ENCODE measurements around the gene PRM3. TPM values are rescaled to one million over a fixed set of nuclear protein-coding genes. Genes with fewer than 3 reads are reported as not detected.
A peak's percentile ranks its signal among the peaks of the same experiment; 100 is the strongest.

PRM3 gene
- total RNA-seq, 1 donor, result not detected

DNA sequence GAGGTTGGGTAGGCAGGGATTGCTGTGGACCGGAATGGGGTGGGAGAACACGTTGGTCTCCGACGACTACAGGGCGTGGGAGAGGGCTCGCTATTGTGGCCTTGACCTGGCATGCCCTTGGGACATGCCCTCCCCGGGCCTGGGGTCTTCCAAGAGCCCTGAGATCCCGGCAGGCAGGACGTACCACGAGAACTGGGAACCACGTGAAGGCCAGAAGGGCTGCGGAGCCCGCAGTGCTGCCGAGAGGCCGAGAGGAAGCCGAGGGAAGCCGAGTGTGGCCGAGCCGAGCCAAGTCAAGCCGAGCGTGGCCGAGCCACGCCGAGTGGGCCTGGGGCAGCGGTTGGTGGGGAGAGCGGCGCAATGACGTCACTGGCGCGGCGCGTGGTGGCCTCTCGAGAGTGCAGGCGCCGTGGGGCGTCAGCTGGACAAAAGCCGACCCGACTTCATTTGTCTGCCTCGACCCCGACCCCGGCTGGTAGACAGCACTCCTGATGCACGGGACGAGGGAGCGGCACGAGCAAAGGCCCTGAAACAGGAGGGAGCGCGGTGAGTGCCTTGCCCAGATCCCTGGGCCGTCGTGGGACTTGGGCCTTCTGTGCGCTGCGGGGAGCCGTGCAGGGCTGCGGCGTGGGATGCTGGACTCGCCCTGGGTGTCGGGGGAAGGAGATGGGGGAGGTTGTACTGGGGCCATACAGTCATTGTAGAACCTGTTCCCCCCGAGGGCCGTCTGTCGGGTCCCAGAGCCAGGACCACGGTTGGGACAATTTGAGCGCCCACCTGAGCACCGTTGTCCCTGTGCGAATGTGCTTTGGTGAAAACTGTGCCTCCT lies 24.0 kb downstream of the PRM3 start:
- no peak for DNase-seq (ENCODE audit: low read depth in 2 of 3, low spot score in 2 of 3)

DNA sequence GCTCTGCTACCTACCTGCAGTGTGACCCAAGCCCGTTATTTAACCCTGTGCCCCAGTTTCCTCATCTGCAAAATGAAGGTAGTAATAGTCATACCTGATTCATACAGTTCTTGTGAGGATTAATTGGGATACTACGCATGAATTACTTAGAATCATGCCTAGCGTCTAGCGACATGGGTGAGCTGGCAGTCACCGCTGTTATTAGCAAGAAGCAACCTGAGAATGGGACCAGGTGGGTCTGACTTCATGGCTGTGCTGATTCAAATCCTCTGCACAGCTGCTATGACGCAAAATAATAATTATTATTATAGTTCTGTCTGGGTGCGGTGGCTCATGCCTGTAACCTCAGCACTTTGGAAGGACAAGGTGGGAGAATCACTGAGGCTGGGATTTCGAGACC lies 25.3 kb downstream of the PRM3 start:
- no peak for DNase-seq (ENCODE audit: low read depth in 2 of 3, low spot score in 2 of 3)

DNA sequence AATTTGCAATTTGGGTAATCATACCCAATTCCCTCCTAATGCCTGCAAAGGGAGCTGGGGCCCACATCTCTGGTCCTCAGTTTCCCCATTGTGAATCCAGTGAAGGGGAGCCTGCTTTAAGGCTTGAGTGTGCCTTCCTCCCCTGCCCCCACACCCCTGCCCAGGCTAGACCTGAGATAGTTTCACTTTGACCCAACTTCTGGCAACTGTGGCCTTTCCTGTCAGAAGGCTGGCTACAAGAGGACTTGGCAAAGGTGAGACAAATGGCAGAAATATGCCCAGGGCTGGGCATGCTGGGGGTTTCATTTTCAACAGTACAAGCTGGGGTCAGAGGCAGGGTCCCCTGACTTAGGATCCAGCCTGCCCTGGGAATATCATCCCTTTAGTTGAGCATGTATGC lies 27.4 kb downstream of the PRM3 start:
- DNase-seq (ENCODE audit: low read depth in 2 of 3, low spot score in 2 of 3), result no peak

DNA sequence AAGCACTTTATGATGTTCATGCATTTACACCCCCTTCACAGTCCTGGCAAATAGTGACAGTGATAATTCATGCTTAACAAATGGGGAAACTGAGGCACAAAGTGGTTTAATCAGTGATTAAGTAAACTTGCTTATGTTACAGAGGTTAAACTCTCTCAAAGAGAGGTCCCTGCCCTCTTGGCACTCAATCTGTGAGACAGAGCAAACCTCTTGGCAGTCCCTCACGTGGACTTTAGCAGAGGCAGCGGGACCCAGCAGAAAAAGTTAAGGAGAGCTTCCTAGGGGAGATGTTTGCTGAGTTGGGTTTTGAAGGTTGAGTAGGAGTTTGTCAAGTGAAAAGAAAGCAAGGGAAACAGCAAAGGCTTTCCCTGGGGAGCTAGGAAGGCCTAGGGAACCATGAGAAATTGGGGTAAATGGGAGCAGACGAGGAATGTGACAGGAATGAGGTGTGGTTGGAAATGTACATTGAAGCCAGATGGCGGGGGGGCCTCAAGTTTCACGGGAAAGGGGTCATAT lies 28.1 kb downstream of the PRM3 start:
- DNase-seq (ENCODE audit: low read depth in 2 of 3, low spot score in 2 of 3), result no peak

DNA sequence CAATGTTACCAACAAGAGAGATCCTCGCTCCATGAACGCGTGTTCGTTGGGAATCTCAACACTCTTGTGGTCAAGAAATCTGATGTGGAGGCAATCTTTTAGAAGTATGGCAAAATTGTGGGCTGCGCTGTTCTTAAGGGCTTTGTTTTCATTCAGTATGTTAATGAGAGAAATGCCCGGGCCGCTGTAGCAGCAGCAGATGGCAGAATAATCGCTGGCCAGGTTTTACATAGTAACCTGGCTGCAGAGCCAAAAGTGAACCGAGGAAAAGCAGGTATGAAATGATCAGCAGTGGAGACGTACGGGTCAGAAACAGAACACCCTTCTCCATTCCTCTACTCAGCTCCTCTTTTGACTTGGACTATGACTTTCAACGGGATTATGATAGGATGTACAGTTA lies 30.8 kb downstream of the PRM3 start:
- no peak for DNase-seq (ENCODE audit: low read depth in 2 of 3, low spot score in 2 of 3)

DNA sequence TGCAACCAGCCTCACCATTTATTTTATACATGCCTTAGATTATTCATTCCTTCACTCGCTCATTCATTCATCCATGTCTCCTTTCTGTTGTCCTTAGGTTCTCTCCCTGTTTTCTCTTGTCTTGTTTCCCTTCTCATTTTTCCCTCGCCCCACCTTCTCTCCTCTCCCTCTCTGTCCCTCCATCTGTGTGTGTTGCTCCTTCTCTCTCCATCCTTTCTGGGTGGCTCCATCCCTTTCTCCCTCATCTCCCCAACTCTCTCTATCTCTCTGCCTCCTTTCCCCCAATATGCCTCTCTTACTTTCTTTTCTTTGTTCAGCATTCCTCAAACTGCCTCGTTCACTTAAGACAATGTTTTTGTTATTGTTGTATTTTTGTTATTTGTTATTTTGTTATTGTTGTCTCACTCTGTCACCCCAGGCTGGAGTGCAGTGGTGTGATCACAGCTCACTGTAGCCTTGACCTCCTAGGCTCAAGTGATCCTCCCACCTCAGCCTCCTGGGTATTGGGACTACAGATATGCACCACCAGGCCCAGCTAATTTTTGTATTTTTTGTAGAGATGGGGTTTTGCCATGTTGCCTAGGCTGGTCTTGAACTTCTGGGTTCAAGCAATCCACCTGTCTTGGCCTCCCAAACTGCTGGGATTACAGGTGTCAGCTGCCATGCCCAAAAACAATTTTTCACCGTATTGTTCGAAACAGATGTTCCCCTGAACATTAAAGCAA lies 31.8 kb downstream of the PRM3 start:
- DNase-seq (ENCODE audit: low read depth in 2 of 3, low spot score in 2 of 3), result no peak

DNA sequence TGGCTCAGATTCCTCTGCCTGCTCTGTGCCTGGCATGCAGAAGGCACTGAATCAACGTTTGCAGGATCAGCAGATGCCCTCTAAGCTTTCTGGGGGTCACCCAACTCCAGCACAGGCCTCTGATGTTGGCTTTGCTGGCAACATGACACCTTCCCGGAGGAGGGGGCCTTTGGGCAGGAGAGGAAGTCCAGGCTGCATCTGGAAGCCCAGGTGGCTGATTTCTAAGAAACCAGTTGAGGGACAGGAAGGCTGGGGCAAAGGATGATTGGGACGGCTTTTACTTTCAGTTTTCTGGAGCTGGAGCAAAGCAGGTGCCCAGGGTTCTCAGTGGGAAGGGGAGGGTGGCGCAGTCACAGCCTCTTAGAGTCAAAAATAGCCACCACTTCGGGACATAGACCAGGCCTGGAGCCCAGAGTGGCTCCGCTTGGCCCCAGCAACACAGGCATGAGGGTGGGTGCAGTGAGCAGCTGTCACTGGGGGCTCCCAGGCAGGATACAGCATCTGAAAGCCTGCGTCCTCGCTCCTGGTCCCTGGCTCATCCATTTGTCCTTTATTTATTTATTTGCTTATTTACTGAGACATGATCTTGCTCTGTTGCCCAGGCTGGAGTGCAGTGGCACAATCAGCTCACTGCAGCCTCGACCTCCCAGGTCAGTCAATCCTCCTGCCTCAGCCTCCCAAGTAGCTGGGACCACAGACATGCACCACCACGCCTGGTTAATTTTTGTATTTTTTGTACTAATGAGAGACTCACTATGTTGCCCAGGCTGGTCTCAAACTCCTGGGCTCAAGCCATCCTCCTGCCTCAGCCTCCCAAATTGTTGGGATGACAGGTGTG lies 32.6 kb downstream of the PRM3 start:
- peak in 1 of 3 donors; percentile 71 for DNase-seq (ENCODE audit: low read depth in 2 of 3, low spot score in 2 of 3)

DNA sequence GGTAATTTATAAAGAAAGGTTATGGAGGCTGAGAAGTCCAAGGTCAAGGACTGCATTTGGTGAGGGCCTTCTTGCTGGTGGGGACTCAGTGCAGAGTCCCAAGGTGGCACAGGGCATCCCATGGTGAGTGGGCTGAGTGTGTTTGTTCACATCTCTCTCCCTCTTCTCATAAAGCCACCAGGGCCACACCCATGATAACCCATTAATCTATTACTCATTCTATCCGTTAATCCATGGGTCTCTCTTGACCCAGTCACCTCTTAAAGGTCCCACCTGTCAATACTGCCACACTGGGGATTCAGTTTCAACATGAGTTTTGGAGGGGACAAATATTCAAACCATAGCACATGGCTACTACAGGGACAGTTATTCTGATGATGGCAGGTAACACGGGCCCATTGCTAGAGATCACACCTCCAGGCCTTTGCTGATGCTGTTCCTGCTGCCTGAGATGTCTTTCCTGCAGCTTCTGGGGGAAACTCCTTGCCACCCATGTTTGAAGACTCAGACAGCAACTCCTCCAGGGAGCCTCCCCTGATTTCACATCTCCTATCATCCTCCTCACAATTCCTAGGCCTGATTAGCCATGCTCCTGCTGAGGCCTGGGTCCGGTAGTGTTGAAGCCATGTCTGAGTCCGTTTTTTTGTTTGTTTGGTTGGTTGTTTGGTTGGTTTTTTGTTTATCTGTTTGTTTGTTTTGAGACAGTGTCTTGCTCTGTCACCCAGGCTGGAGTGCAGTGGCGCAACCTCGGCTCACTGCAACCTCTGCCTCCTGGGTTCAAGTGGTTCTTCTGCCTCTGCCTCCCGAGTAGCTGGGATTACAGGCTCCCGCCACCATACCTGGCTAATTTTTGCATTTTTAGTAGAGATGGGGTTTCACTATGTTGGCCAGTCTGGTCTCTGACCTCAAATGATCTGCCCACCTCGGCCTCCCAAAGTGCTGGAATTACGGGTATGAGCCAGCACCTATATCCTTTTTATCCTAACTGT lies 33.5 kb downstream of the PRM3 start:
- no peak for DNase-seq (ENCODE audit: low read depth in 2 of 3, low spot score in 2 of 3)

DNA sequence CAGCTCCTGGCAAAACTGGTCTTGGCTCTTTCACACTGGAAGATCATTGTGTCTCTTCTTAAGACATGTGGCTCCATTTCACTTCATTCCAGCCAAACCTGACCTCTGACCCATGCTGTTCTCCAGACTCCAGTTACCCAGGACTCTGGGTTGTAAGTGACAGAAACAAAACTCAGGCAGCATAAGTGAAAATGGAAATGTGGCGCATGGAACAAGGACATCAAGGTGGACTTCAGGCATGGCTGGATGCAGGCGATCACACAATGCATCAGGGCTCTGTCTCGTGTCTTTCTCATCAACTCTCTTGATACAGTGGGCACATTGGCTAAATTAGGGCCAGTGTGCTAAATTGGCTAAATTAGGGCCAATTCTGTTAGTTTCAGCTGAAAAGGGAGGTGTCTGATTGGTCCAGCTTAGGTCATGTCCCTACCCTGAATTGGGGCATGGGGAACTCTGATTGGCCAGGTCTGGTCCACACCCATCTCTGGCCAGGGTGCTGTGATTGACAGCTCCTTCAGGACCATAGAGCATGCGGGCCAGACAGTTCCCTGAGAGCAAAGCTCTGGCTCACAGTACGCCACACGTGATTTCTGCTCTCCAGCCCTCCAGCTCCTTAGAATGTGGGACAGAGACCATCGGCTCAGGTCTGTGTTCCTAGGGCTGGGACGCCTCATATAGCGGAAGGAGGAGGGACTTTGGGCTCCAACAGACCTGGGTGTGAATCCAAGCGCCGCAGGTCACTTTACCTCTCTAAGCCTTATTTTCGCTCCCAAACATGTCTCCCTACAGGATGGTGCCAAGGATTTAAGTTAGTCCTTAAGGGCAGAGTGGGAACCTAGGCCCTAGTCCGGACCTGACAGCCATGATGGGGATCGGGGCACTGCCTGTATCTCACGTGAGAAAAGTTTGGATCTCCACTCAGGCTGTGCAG lies 34.9 kb downstream of the PRM3 start:
- no peak for DNase-seq (ENCODE audit: low read depth in 2 of 3, low spot score in 2 of 3)

DNA sequence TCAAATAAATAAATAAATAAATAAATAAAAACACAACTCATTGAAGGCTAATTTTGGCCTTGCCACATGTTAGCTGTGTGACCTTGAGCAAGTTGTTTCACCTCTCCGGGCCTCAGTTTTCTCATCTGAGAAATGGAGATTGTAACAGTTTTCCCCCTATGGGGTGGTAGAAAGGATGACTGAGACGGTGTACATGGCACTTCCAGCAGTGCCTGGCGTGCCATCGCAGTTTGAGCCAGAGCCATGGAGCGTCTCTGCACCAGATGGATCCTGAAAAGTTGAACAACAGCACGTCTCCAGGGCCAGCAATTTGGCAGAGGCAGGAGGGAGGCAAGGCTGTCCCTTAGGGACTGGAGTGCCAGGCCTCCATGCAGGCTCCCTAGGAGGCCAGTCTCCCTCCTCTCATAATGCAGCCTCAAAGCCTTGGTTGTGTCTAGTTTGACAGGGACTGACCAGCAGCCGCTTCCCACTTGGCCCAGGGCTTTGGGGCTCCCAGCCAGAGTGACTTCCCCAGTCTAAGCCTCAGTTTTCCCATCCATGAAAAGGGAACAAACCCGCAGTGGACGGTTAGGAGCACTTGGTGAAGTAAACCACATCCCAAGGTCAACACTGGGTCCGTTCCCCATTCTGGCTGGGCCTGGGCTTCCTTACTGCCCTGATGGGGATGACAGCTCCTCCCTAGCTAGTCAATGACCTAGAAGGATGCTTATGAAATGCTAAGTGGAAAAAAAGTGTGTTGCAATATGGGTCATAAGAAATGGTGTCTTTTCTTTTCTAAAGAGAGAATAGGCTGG lies 36.8 kb downstream of the PRM3 start:
- no peak for DNase-seq (ENCODE audit: low read depth in 2 of 3, low spot score in 2 of 3)

DNA sequence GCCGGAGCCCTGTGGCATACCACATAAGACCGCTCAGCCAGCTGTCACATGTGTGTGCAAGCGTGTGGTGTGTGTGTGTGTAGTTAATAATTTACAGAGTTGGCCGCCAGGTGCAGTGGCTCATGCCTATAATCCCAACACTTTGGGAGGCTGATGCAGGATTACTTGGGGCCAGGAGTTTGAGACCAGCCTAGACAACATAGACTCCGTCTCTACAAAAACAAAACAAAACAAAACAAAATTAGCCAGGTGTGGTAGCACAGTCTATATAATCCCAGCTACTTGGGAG lies 37.8 kb downstream of the PRM3 start:
- peak in 1 of 3 donors; percentile 42 for DNase-seq (ENCODE audit: low read depth in 2 of 3, low spot score in 2 of 3)

DNA sequence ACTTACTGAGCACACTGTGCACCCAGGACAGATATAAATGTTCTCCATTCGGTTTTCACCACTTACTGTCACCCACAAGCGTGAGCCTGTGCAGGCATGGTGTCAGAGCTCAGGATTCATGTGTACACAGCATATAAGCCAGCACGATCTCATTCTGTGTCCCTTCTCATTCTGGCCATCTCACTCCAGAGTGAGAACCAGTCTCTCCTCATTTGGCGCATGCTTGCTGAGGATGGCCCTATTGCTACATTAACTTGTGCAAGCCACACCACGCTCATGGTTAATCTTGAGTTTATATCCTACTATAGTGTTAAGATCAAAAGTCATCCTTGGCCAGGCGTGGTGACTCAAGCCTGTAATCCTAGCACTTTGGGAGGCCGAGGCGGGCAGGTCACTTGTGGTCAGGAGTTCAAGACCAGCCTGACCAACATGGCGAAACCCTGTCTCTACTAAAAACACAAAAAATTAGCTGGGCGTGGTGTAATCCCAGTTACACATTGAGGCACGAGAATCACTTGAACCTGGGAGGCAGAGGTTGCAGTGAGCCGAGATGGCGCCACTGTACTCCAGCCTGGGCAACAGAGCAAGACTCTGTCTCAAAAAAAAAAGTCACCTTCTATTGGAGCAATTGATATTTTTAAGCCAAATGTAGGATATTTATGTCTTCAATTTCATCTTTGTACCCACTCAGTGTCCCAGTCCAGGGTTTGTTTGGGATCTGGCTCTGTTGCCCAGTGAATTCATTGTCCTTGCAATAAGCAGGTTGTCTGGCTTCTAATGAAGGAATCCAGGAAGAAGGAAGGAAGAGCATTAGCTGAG lies 38.3 kb downstream of the PRM3 start:
- no peak for DNase-seq (ENCODE audit: low read depth in 2 of 3, low spot score in 2 of 3)

DNA sequence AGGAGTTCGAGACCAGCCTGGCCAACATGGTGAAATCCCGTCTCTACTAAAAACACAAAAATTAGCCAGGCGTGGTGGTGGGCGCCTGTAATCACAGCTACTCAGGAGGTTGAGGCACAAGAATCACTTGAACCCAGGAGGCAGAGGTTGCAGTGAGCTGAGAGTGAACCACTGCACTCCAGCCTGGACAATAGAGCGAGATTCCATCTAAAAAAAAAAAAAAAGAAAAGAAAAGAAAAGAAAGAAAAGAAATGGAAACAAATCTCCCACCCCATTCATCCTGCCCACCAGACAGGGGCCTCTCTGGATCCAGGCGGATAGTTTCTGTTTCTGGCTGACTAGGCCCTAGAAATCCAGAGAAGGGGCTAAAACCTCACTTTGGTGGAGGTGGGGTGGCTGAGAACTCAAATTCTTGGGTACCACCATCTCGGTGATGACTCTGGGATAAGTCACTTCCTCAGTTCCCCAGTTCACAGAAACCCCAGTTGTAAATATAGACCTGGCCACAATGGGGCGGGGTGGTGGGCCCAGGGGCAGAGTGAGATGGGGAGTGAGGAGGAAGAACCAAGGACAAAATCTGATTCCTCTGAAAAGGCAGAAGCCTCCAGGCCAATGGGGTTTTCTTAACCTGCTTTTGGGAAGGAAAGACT lies 39.6 kb downstream of the PRM3 start:
- DNase-seq (ENCODE audit: low read depth in 2 of 3, low spot score in 2 of 3), result peak in 2 of 3 donors; percentile 50 to 53

DNA sequence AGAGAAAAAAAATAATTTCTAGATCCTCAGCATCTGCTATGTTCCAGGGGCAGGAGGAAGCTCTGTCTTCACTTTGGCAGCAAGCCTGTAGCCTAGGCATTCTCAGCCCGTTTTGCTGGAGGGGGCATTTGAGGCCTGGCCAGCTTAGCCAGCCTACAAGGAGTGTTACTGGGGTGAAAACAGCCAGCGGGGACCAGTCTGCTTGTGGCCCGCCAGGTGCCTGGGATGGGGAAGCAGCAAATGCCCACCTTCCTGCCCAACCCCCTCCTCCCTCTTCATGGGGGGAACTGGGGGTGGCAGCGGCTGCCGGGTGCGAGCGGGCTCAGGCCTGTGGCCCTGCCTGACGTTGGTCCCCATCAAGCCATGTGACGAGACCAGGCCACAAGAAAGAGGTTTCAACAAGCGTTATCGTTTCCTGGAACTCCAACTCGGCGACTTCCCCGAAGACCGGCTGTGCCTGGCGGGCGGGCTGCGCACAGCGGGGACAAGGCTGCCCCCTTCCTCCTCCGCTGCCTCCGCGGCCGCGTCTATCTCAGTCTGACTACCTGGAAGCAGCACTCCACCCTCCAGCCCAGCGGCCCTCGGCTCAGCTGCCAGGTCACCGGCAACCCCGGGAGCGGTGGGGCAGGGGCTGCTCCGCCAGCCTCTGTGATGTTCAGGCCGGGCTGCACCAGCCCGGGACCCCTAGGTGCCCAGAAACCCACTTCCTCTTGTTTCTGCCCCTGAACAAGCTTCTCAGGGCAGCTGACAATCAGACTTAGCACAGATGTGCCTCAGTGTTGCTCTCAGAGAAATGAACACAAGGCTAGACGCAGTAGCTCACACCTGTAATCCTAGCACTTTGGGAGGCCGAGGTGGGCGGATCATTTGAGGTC lies 40.3 kb downstream of the PRM3 start:
- peak; percentile 66 to 86 (median 81) for DNase-seq (ENCODE audit: low read depth in 2 of 3, low spot score in 2 of 3)

DNA sequence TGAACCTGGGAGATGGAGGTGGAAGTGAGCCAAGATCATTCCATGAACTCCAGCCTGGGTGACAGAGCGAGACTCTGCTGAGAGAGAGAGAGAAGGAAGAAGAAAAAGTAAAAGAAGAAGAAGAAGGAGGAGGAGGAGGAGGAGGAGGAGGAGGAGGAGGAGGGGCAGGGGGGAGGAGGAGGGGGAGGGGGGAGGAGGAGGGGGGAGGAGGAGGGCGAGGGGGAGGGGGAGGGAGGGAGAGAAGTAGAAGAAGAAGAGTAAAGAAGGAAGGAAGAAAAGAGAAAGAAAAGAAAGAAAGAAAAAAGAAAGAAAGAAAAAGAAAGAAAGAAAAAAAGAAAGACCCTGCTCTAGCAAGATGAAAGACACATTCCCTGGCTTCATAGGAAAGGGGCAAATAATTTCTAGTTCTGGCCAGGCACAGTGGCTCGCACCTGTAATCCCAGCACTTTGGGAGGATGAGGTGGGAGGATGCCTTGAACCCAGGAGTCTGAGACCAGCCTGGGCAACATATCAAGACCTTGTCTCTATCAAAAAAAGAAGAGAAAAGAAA lies 41.1 kb downstream of the PRM3 start:
- DNase-seq (ENCODE audit: low read depth in 2 of 3, low spot score in 2 of 3), result no peak

Measured in hematopoietic multipotent progenitor cell (in vitro differentiated cells).